Testis (tissue), 2 donors: Measurements from ENCODE around the gene NDE1.
"Not testable (repeated sequence)": the region's sequence is repeated elsewhere in the genome, so short reads cannot be mapped to it uniquely, and the experiment has no call there.

Source experiments
- CTCF ChIP-seq, 3 experiments: fragments of 450-650 bp in 2 of 3; fragments of 200-600 bp in 1 of 3; sonication (generic) in 1 of 3; IDR thresholded peaks; one replicate each; pipeline ENCODE4 v1.5.1; 2016 to 2019; ENCODE audit warnings: antibody characterized with exemption in 3 of 3, mild to moderate bottlenecking in 2 of 3, moderate library complexity in 1 of 3
- POLR2A ChIP-seq: fragments of 450-650 bp; IDR thresholded peaks from one replicate; pipeline ENCODE4 v1.6.1; 2017; ENCODE audit warnings: antibody characterized with exemption, mild to moderate bottlenecking, moderate library complexity

- TF ChIP-seq POLR2A; CTCF (IDR thresholded peaks at IDR 0.05): not testable (repeated sequence)
These were observed 22.1 kb downstream of the NDE1 start for GRCh38 chr16:15672127-15672513.
